Esophagus muscularis mucosa (tissue), 4 donors: ENCODE measurements around the gene AP3S1. TPM values are rescaled to one million over a fixed set of nuclear protein-coding genes. Genes with fewer than 3 reads are reported as not detected.

Experiments
- DNase-seq: peaks from one replicate; pipeline ENCODE4 v3.0.0-alpha.2; 2017; ENCODE audit errors: extremely low spot score
- H3K27ac ChIP-seq, 4 donors: fragments of 200-600 bp; sonication (generic); replicated peaks in 1 of 4; 1 replicate in 3 of 4; 2 replicates in 1 of 4; pipeline ENCODE4 v1.5.1; 2016 to 2019; ENCODE audit warnings: mild to moderate bottlenecking in 1 of 4
- H3K27me3 ChIP-seq, 4 donors: fragments of 200-600 bp; sonication (generic); one replicate each; pipeline versions ENCODE4 v1.5.1 to v1.6.0; 2016 to 2019
- H3K36me3 ChIP-seq, 4 donors: fragments of 200-600 bp; sonication (generic); one replicate each; pipeline ENCODE4 v1.5.1; 2016 to 2019
- H3K4me1 ChIP-seq, 4 donors: fragments of 200-600 bp; sonication (generic); one replicate each; pipeline ENCODE4 v1.5.1; 2016 to 2019
- H3K4me3 ChIP-seq, 4 donors: fragments of 200-600 bp; sonication (generic); 1 replicate in 2 of 4; 2 replicates in 2 of 4; pipeline ENCODE4 v1.5.1; 2016 to 2019; ENCODE audit warnings: mild to moderate bottlenecking in 4 of 4, moderate library complexity in 1 of 4
- H3K9me3 ChIP-seq, 4 donors: fragments of 200-600 bp; sonication (generic); 1 replicate in 3 of 4; 2 replicates in 1 of 4; pipeline ENCODE4 v1.5.1; 2016 to 2019
- CTCF ChIP-seq, 3 experiments: fragments of 200-600 bp in 2 of 3; fragments of 450-650 bp in 1 of 3; sonication (generic) in 2 of 3; IDR thresholded peaks; one replicate each; pipeline ENCODE4 v1.5.1; 2017 to 2019; ENCODE audit warnings: antibody characterized with exemption in 3 of 3, mild to moderate bottlenecking in 2 of 3, moderate library complexity in 1 of 3
- EP300 ChIP-seq: sonication (generic); formaldehyde crosslinking; IDR thresholded peaks from one replicate; pipeline ENCODE4 v1.6.1; 2017; ENCODE audit warnings: antibody characterized with exemption
- POLR2A ChIP-seq: fragments of 450-650 bp; IDR thresholded peaks from one replicate; pipeline ENCODE4 v1.6.1; 2017; ENCODE audit warnings: antibody characterized with exemption, moderate library complexity, mild to moderate bottlenecking, low read depth
- POLR2AphosphoS5 ChIP-seq, 2 donors: sonication (generic); formaldehyde crosslinking; IDR thresholded peaks; one replicate each; pipeline ENCODE4 v1.6.1; 2017; ENCODE audit warnings: antibody characterized with exemption in 2 of 2
- WGBS: methylation state at CpG from one replicate; pipeline ENCODE4 v1.1.5; 2018; 5-methylcytosine and 5-hydroxymethylcytosine counted together
- intact Hi-C: fragments of 100-400 bp; cut with DNase I; formaldehyde crosslinking; loops from one replicate; pipeline ENCODE4 v1.15.1; 2023
- total RNA-seq, 4 donors: library from RNA; depleted of rRNA; stranded (reverse); fragments of >200 nt; gene quantifications; one replicate each; pipeline versions ENCODE4 v1.1.0 to v1.2.1, GENCODE V29; 2016

Gene AP3S1
- total RNA-seq, 4 donors from 2014 or later = 44.2 to 74.2 (median 58.9) TPM

GRCh38 chr5:115961381-115962238, 119.9 kb downstream of the AP3S1 start:
- peak overlapping the region; percentile 40 to 61 (median 49) for H3K4me3 ChIP-seq
- H3K27ac ChIP-seq = peak overlapping the region; percentile 42 to 60 (median 46)
- no peaks in the 10 kb centered on the region for H3K36me3 ChIP-seq
- intact Hi-C loops = no loop called here
- WGBS = 10% methylated on average over 35 of the region's 42 CpGs
- TF ChIP-seq EP300 (no peak), POLR2AphosphoS5 (IDR thresholded peaks at IDR 0.05) (no peak), POLR2A (no peak), CTCF (IDR thresholded peaks at IDR 0.05) (no peak)
- H3K4me1 ChIP-seq = peaks cover 19 to 26% (median 25%) of the 10 kb centered on the region in 4 donors
- H3K9me3 ChIP-seq = no peaks in the 10 kb centered on the region
- peak; percentile 80 for DNase-seq
- H3K27me3 ChIP-seq = peaks cover 0 to 88% (median 25%) of the 10 kb centered on the region in 4 donors

DNA sequence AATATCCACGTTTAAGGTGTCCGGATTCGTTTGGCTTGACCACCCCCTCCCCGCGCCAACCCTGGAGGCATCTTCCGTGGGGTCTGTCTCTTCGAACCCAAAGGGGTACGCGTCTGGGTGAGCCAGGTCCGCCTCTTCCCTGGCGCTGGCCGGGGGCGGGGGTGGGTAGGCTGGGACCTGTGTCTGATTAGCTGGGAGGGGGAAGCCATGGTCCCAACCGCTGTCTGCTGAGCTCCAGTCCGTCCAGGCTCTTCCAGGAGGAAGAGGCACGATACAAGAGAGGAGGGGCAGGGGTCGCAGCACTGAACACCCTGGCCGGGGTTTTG, 120.5 kb downstream of the AP3S1 start, which contains the start of gene LVRN:
Gene LVRN, plus strand, starts transcription at position 237 of the 326 bp plus-strand sequence. CDS start 143 bp downstream, outside the sequence.
- Histone ChIP-seq H3K36me3 (no peaks in the 10 kb centered on the region), H3K27ac (peak within 1 kb of the TSS; percentile 42 to 60 (median 46)), H3K4me1 (peaks cover 19 to 26% (median 25%) of the 10 kb centered on the region in 4 donors), H3K9me3 (no peaks in the 10 kb centered on the region), H3K27me3 (peaks cover 0 to 82% (median 25%) of the 10 kb centered on the region in 4 donors), H3K4me3 (peak within 1 kb of the TSS; percentile 40 to 61 (median 49))
- TF ChIP-seq POLR2AphosphoS5 (IDR thresholded peaks at IDR 0.05) (no peak), CTCF (IDR thresholded peaks at IDR 0.05) (no peak), EP300 (no peak), POLR2A (no peak)
- DNase-seq = no peak
- WGBS = 7% methylated on average over 13 of the region's 18 CpGs
- intact Hi-C loops = no loop called here

DNA sequence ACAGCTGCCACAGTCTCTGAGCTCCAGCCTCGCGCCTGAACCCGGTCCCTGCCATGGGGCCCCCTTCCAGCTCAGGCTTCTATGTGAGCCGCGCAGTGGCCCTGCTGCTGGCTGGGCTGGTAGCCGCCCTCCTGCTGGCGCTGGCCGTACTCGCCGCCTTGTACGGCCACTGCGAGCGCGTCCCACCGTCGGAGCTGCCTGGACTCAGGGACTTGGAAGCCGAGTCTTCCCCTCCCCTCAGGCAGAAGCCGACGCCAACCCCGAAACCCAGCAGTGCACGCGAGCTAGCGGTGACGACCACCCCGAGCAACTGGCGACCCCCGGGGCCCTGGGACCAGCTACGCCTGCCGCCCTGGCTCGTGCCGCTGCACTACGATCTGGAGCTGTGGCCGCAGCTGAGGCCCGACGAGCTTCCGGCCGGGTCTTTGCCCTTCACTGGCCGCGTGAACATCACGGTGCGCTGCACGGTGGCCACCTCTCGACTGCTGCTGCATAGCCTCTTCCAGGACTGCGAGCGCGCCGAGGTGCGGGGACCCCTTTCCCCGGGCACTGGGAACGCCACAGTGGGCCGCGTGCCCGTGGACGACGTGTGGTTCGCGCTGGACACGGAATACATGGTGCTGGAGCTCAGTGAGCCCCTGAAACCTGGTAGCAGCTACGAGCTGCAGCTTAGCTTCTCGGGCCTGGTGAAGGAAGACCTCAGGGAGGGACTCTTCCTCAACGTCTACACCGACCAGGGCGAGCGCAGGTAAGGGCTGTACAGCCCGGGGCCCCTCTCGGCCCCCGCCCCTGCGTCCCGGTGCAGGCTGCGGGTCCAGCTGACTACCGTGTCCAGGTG, 121.0 kb downstream of the AP3S1 start:
- peak overlapping the region; percentile 42 to 60 (median 46) for H3K27ac ChIP-seq
- peak; percentile 92 for DNase-seq
- no peaks in the 10 kb centered on the region for H3K9me3 ChIP-seq
- H3K36me3 ChIP-seq = no peaks in the 10 kb centered on the region
- peak overlapping the region; percentile 40 to 61 (median 49) for H3K4me3 ChIP-seq
- intact Hi-C loops = no loop called here
- peaks cover 0 to 76% (median 25%) of the 10 kb centered on the region in 4 donors for H3K27me3 ChIP-seq
- 2% methylated on average over 26 of the region's 71 CpGs for WGBS
- TF ChIP-seq CTCF (IDR thresholded peaks at IDR 0.05) (no peak), EP300 (no peak), POLR2A (no peak), POLR2AphosphoS5 (IDR thresholded peaks at IDR 0.05) (no peak)
- H3K4me1 ChIP-seq = peaks cover 19 to 26% (median 25%) of the 10 kb centered on the region in 4 donors

DNA sequence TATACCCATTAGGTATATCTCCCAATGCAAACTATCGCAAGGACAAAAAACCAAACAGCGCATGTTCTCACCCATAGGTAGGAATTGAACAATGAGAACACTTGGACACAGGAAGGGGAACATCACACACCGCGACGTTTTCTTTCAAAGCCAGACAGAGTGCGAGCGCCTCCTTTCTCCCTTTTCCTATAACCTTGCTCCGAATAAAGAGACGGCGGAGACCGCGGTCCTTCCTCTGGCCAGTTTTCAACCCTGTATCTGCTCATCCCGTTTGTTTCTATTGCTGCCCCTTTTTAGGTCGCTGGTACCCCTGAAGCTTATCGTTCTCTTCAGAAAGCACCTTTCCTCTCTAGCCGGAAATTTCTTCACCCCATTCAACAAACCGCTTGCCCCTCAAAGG, 121.8 kb downstream of the AP3S1 start:
- Histone ChIP-seq H3K27me3 (peaks cover 0 to 68% (median 25%) of the 10 kb centered on the region in 4 donors), H3K4me1 (peaks cover 19 to 26% (median 25%) of the 10 kb centered on the region in 4 donors), H3K27ac (no peak overlapping the region), H3K9me3 (no peaks in the 10 kb centered on the region), H3K4me3 (peak overlapping the region in 3 of 4 donors; percentile 39 to 49 (median 40)), H3K36me3 (no peaks in the 10 kb centered on the region)
- TF ChIP-seq EP300 (no peak), POLR2A (no peak), CTCF (IDR thresholded peaks at IDR 0.05) (no peak), POLR2AphosphoS5 (IDR thresholded peaks at IDR 0.05) (no peak)
- intact Hi-C loops = no loop called here
- WGBS = 34% methylated on average over 17 of the region's 17 CpGs
- DNase-seq = peak; percentile 87

Other genes starting within 250 kb of the AP3S1 start
- gene TICAM2, start 239.5 kb upstream of the AP3S1 start, total RNA-seq = 1 to 10 TPM; 1.2 to 3.0 (median 1.5) TPM
- gene TMED7, start 215.9 kb upstream of the AP3S1 start, total RNA-seq = 100 to 1,000 TPM in 2 of 4 donors, 10 to 100 TPM in 2; 86.8 to 183 (median 136) TPM
- gene CDO1, start 25.3 kb upstream of the AP3S1 start, total RNA-seq = 10 to 100 TPM in 3 of 4 donors, 1 to 10 TPM in 1; 2.5 to 26.0 (median 16.8) TPM
- 10 to 100 TPM; 26.7 to 45.1 (median 37.8) TPM for gene ATG12, start 370 bp upstream of the AP3S1 start, total RNA-seq
- 10 to 100 TPM in 1 of 4 donors, 1 to 10 TPM in 3; 1.3 to 11.2 (median 3.4) TPM for gene LVRN, start 120.5 kb downstream of the AP3S1 start, total RNA-seq
- not detected for gene ARL14EPL, start 190.5 kb downstream of the AP3S1 start, total RNA-seq
- gene COMMD10, start 243.1 kb downstream of the AP3S1 start, total RNA-seq = 10 to 100 TPM; 17.6 to 35.7 (median 25.7) TPM